Mesenchymal stem cell (in vitro differentiated cells and primary cell): ENCODE measurements around the gene PKNOX2.
A peak's percentile ranks its signal among the peaks of the same experiment; 100 is the strongest.

Source experiments
- DNase-seq: peaks from one replicate; pipeline ENCODE4 v3.0.0-alpha.2; 2013
- H2AFZ ChIP-seq: one replicate; pipeline ENCODE4 v1.6.1; 2013; ENCODE audit warnings: low read depth, mild to moderate bottlenecking, control low read depth, inconsistent platforms, low read length, moderate library complexity
- H2AK5ac ChIP-seq: 2 replicates; pipeline ENCODE4 v1.6.1; 2013; ENCODE audit warnings: low read length, moderate library complexity, mild to moderate bottlenecking, inconsistent platforms; ENCODE audit not compliant: severe bottlenecking
- H2BK120ac ChIP-seq: one replicate; pipeline ENCODE4 v1.6.1; 2013; ENCODE audit warnings: low read depth, mild to moderate bottlenecking, inconsistent platforms, low read length, moderate library complexity
- H2BK12ac ChIP-seq, 2 experiments: one replicate each; pipeline ENCODE4 v1.6.1; 2013; ENCODE audit warnings: inconsistent platforms in 2 of 2, low read length in 2 of 2, mild to moderate bottlenecking in 2 of 2, moderate library complexity in 2 of 2, control low read depth in 1 of 2
- H2BK15ac ChIP-seq: one replicate; pipeline ENCODE4 v1.6.1; 2013; ENCODE audit warnings: mild to moderate bottlenecking, low read depth, inconsistent platforms; ENCODE audit not compliant: poor library complexity, severe bottlenecking
- H2BK5ac ChIP-seq: 2 replicates; pipeline ENCODE4 v1.6.1; 2013; ENCODE audit warnings: low read depth, mild to moderate bottlenecking, low read length, control low read depth, inconsistent platforms; ENCODE audit not compliant: poor library complexity, severe bottlenecking
- H3K14ac ChIP-seq, 2 experiments: one replicate each; pipeline ENCODE4 v1.6.1; 2013; ENCODE audit warnings: inconsistent platforms in 2 of 2, low read length in 2 of 2, control low read depth in 1 of 2, mild to moderate bottlenecking in 1 of 2, moderate library complexity in 1 of 2
- H3K18ac ChIP-seq, 2 experiments: one replicate each; pipeline ENCODE4 v1.6.1; 2013; ENCODE audit warnings: inconsistent platforms in 2 of 2, low read length in 2 of 2, control low read depth in 1 of 2, low read depth in 1 of 2, mild to moderate bottlenecking in 1 of 2
- H3K23ac ChIP-seq, 2 experiments: one replicate each; pipeline ENCODE4 v1.6.1; 2013; ENCODE audit warnings: inconsistent platforms in 2 of 2, low read length in 2 of 2, mild to moderate bottlenecking in 2 of 2, moderate library complexity in 2 of 2, control low read depth in 1 of 2
- H3K27ac ChIP-seq: 2 replicates; pipeline ENCODE4 v1.5.1; 2013; ENCODE audit warnings: mild to moderate bottlenecking, moderate library complexity, low read length, control low read depth, inconsistent platforms; ENCODE audit not compliant: poor library complexity, severe bottlenecking
- H3K27me3 ChIP-seq, 2 experiments: 2 replicates each; pipeline versions ENCODE4 v1.6.1 to v1.7.0; 2013; ENCODE audit warnings: low read length in 2 of 2, mild to moderate bottlenecking in 2 of 2, moderate library complexity in 2 of 2, control low read depth in 1 of 2, inconsistent platforms in 1 of 2; ENCODE audit not compliant: control insufficient read depth in 1 of 2, insufficient read depth in 1 of 2
- H3K36me3 ChIP-seq, 2 experiments: 2 replicates each; pipeline versions ENCODE4 v1.6.1 to v1.7.0; 2013; ENCODE audit warnings: low read length in 2 of 2, control low read depth in 1 of 2, inconsistent platforms in 1 of 2, low read depth in 1 of 2, mild to moderate bottlenecking in 1 of 2; ENCODE audit not compliant: insufficient read depth in 2 of 2, control insufficient read depth in 1 of 2
- H3K4ac ChIP-seq, 2 experiments: one replicate each; pipeline ENCODE4 v1.6.1; 2013; ENCODE audit warnings: inconsistent platforms in 2 of 2, low read length in 2 of 2, mild to moderate bottlenecking in 2 of 2, moderate library complexity in 2 of 2, control low read depth in 1 of 2, low read depth in 1 of 2
- H3K4me1 ChIP-seq: 2 replicates; pipeline ENCODE4 v1.6.1; 2013; ENCODE audit warnings: low read depth, low read length, control low read depth; ENCODE audit not compliant: control insufficient read depth, insufficient read depth
- H3K4me2 ChIP-seq: 2 replicates; pipeline ENCODE4 v1.6.1; 2013; ENCODE audit warnings: low read length, mild to moderate bottlenecking, inconsistent platforms; ENCODE audit not compliant: poor library complexity, severe bottlenecking
- H3K4me3 ChIP-seq, 2 experiments: 2 replicates each; pipeline versions ENCODE4 v1.5.1 to v1.7.0; 2013; ENCODE audit warnings: low read length in 2 of 2, mild to moderate bottlenecking in 2 of 2, control low read depth in 1 of 2, low read depth in 1 of 2; ENCODE audit not compliant: insufficient read depth in 1 of 2
- H3K79me1 ChIP-seq: replicated peaks from 2 replicates; pipeline ENCODE4 v1.6.1; 2013; ENCODE audit warnings: mild to moderate bottlenecking, control low read depth, low read length, inconsistent platforms; ENCODE audit not compliant: poor library complexity, severe bottlenecking
- H3K9ac ChIP-seq: 2 replicates; pipeline ENCODE4 v1.7.0; 2013; ENCODE audit warnings: mild to moderate bottlenecking, low read length, moderate library complexity
- H3K9me3 ChIP-seq: 2 replicates; pipeline ENCODE4 v1.7.0; 2013; ENCODE audit warnings: mild to moderate bottlenecking, low read length; ENCODE audit not compliant: control insufficient read depth
- H4K8ac ChIP-seq: one replicate; pipeline ENCODE4 v1.6.1; 2013; ENCODE audit warnings: inconsistent platforms, mild to moderate bottlenecking, low read length, moderate library complexity
- H4K91ac ChIP-seq: one replicate; pipeline ENCODE4 v1.6.1; 2013; ENCODE audit warnings: mild to moderate bottlenecking, low read length, inconsistent platforms
- WGBS: methylation state at CpG from one replicate; pipeline ENCODE4 v1.1.7; 2013; ENCODE audit warnings: mixed read lengths; 5-methylcytosine and 5-hydroxymethylcytosine counted together

The PKNOX2 gene

GRCh38 chr11:125270106-125270505 is 105.6 kb downstream of the PKNOX2 start:
- WGBS, result 97% methylated on average over 3 of the region's 3 CpGs
- H3K9me3 ChIP-seq, result no peaks in the 10 kb centered on the region
- peaks cover 0 to 25% of the 10 kb centered on the region in 2 experiments for H3K36me3 ChIP-seq
- no peak overlapping the region for H3K27ac ChIP-seq
- no peak overlapping the region for H3K4me3 ChIP-seq
- no peak overlapping the region for H2BK15ac ChIP-seq
- H4K8ac ChIP-seq, result no peak overlapping the region
- no peak for DNase-seq
- H2AK5ac ChIP-seq, result peak overlapping the region; percentile 49
- peaks cover 31% of the 10 kb centered on the region for H3K4me1 ChIP-seq
- H4K91ac ChIP-seq, result no peak overlapping the region
- H3K23ac ChIP-seq, result no peak overlapping the region
- H3K79me1 ChIP-seq, result peaks cover 46% of the 10 kb centered on the region
- H2BK12ac ChIP-seq, result no peak overlapping the region
- H3K14ac ChIP-seq, result peak overlapping the region in 1 of 2 experiments; percentile 37
- H3K18ac ChIP-seq, result no peak overlapping the region
- no peak overlapping the region for H2BK5ac ChIP-seq
- no peak overlapping the region for H3K4me2 ChIP-seq
- H2AFZ ChIP-seq, result no peak overlapping the region
- H3K4ac ChIP-seq, result no peak overlapping the region
- no peak overlapping the region for H2BK120ac ChIP-seq
- peaks cover 0 to 7% of the 10 kb centered on the region in 2 experiments for H3K27me3 ChIP-seq
- no peak overlapping the region for H3K9ac ChIP-seq

GRCh38 chr11:125270711-125271110 is 106.2 kb downstream of the PKNOX2 start:
- Histone ChIP-seq H3K36me3 (peaks cover 0 to 20% of the 10 kb centered on the region in 2 experiments), H3K79me1 (peaks cover 44% of the 10 kb centered on the region), H3K14ac (no peak overlapping the region), H3K9ac (no peak overlapping the region), H2AK5ac (peak overlapping the region; percentile 98), H2BK12ac (no peak overlapping the region), H2BK5ac (no peak overlapping the region), H3K27me3 (peaks cover 0 to 7% of the 10 kb centered on the region in 2 experiments), H2BK120ac (no peak overlapping the region), H3K27ac (peak overlapping the region; percentile 9), H3K4me1 (peaks cover 26% of the 10 kb centered on the region), H3K4me3 (no peak overlapping the region), H3K18ac (no peak overlapping the region), H4K8ac (no peak overlapping the region), H3K4me2 (no peak overlapping the region), H2BK15ac (no peak overlapping the region), H3K4ac (no peak overlapping the region), H3K23ac (no peak overlapping the region), H4K91ac (no peak overlapping the region), H2AFZ (no peak overlapping the region), H3K9me3 (no peaks in the 10 kb centered on the region)
- DNase-seq, result no peak
- 90% methylated on average over 2 of the region's 2 CpGs for WGBS

DNA sequence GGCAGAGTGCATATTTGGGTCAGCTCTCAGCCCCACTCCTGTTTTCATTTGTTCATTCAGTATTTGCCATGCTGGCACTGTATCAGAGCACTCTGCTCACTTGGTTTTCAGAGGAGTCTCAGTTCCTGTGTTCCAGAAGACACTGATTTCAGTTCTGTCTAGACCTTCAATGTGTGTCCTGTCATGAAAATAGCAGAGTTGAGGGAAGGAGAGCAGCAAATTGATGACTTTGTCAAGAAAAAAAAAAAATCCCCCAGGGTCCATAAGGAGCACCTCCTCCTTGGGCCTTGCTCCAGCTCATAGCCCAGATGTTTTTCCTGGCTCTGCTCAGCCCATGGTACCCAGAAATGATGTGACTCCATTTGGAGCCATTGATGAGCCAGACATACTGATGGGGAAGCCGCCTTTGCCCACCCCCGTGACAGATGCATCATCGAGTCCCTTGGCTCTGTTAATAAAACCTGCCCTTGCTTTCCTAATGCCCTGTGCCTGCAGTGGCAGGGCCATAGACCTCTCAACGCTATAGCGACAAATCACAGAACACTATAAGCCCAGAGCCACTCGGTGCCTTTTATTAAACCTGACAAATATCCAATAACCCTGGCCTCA is 107.0 kb downstream of the PKNOX2 start:
- Histone ChIP-seq H3K4me3 (no peak overlapping the region), H2BK15ac (no peak overlapping the region), H2BK120ac (no peak overlapping the region), H3K4ac (no peak overlapping the region), H3K27ac (peak overlapping the region; percentile 66), H3K79me1 (peaks cover 44% of the 10 kb centered on the region), H3K23ac (no peak overlapping the region), H3K4me1 (peaks cover 22% of the 10 kb centered on the region), H2BK12ac (no peak overlapping the region), H3K9me3 (no peaks in the 10 kb centered on the region), H3K14ac (no peak overlapping the region), H2BK5ac (no peak overlapping the region), H3K4me2 (no peak overlapping the region), H3K36me3 (peaks cover 0 to 18% of the 10 kb centered on the region in 2 experiments), H2AK5ac (peak overlapping the region; percentile 98), H2AFZ (no peak overlapping the region), H3K9ac (no peak overlapping the region), H3K18ac (no peak overlapping the region), H4K8ac (no peak overlapping the region), H3K27me3 (peaks cover 0 to 4% of the 10 kb centered on the region in 2 experiments), H4K91ac (no peak overlapping the region)
- DNase-seq, result no peak
- 98% methylated on average over 6 of the region's 6 CpGs for WGBS

DNA sequence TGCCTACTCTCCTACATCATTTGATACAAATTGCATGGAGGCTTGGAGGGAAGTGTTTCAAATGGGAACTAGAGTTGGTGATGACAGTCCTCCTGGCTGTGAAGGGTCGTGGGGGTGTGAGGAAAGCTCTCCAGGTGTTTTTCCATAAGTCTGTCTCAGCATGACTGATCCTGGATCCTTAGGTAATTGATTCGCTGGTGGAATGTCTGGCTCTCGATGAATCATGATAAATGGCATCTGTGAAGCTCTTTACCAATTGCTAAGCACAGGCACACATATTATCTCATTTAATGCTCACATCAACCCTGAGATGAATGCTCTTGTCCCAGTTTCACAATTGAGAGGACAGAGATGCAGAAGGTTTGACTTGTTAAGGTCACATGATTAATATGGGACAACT is 107.5 kb downstream of the PKNOX2 start:
- WGBS, result 59% methylated on average over 3 of the region's 3 CpGs
- Histone ChIP-seq H3K4me3 (no peak overlapping the region), H4K8ac (no peak overlapping the region), H3K9ac (no peak overlapping the region), H2AK5ac (no peak overlapping the region), H3K4me2 (no peak overlapping the region), H3K18ac (no peak overlapping the region), H2BK15ac (no peak overlapping the region), H3K23ac (no peak overlapping the region), H2BK5ac (peak overlapping the region; percentile 50), H3K14ac (no peak overlapping the region), H3K36me3 (peaks cover 0 to 18% of the 10 kb centered on the region in 2 experiments), H3K27me3 (no peaks in the 10 kb centered on the region), H3K9me3 (no peaks in the 10 kb centered on the region), H2BK12ac (no peak overlapping the region), H3K79me1 (peaks cover 45% of the 10 kb centered on the region), H4K91ac (no peak overlapping the region), H3K27ac (peak overlapping the region; percentile 79), H2AFZ (no peak overlapping the region), H3K4ac (no peak overlapping the region), H3K4me1 (peaks cover 24% of the 10 kb centered on the region), H2BK120ac (no peak overlapping the region)
- DNase-seq, result peak; percentile 50
